GM18508 (cell line): ENCODE results near the gene FBLN7.

ENCODE experiments used
- ATAC-seq: cut with Tn5 transposase; IDR thresholded peaks from one replicate; pipeline ENCODE4 v1.9.1; 2021; ENCODE audit warnings: moderate number of reproducible peaks; ENCODE audit not compliant: insufficient read depth, unreplicated experiment

FBLN7 gene

GRCh38 chr2:112140205-112140802 lies 2.1 kb downstream of the FBLN7 start:
- ATAC-seq: no peak

- ATAC-seq: no peak
These were observed 2.9 kb downstream of the FBLN7 start for GRCh38 chr2:112140899-112141625.

DNA sequence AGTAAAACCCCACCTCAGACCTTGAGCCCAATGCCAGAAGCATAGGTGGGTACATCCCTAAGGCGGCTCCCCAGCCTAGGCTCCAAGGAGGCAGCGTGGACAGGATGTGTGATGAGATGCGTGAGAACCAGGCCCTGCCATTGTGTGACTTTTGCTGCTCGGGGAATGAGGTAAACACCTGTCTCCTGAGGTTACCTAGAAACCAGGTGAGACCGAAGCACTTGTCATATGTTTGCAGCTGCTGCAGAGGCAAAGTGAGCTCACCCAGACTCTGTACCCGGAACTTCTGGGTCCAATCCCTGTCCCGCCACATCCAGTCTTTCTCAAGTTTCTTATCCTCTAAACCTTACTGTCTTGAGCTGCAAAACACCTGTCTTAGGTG lies 3.4 kb downstream of the FBLN7 start:
- ATAC-seq: no peak

DNA sequence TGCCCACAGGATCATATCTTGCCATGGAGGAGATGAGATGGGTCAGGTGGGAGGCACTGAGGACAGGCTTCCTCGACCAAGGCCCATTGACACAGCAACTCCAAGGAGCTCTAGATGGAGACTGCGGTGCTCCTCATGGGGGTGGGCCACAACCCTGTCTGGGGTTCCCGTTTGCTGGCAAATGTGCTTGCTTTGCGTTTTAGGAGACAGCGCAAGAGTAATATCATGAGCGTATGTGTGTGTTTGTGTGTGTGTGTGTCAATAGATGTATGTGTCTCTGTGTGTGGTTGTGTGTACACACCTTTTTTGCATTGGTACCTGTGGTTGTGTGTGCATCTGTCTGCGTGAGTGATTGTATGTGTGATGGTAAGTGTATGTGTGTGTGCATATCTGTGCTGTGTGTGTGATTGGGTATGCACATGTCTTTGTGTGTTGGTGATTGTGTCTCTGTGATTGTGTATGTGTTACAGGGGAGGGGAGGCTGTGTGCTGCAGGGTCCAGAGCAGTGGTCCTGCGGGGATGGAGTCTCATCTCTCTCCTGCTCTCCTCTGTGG lies 4.4 kb downstream of the FBLN7 start:
- no peak for ATAC-seq

DNA sequence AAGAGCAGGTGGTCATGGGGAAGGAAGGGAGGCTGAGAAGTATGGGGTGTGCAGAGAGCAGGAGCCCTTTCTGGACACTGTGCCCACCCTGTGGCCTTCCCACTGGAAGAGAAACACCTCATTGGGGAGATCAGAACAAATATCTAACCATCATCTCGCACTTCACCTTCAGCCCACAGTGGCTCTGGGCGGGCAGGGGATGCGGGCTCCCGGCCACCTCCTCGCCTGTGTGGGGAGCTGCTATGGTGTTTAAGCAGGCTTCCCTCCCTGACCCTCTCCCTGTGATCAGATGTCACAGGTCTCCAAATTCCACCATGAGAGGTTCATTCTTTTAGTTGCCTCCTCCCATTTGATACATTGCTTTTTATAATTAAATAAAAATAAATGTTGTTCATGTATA lies 5.0 kb downstream of the FBLN7 start:
- ATAC-seq: no peak

DNA sequence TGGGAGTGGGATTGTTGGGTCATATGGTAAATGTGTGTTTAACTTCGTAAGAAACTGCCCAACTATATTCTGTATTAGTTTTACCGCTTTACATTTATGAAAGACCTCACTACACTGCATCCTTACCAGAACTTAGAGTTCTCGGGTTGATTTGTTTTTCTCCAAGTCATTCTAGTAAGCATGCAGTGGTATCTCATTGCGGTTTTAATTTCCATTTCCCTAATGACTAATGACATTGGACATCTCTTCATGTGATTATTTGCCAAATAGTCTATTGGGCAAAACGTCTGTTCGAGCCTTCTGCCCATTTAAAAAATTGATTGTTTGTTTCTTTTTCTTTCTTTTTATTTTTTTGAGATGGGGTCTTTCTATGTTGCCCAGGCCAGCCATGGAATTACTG lies 6.8 kb downstream of the FBLN7 start:
- ATAC-seq: no peak

DNA sequence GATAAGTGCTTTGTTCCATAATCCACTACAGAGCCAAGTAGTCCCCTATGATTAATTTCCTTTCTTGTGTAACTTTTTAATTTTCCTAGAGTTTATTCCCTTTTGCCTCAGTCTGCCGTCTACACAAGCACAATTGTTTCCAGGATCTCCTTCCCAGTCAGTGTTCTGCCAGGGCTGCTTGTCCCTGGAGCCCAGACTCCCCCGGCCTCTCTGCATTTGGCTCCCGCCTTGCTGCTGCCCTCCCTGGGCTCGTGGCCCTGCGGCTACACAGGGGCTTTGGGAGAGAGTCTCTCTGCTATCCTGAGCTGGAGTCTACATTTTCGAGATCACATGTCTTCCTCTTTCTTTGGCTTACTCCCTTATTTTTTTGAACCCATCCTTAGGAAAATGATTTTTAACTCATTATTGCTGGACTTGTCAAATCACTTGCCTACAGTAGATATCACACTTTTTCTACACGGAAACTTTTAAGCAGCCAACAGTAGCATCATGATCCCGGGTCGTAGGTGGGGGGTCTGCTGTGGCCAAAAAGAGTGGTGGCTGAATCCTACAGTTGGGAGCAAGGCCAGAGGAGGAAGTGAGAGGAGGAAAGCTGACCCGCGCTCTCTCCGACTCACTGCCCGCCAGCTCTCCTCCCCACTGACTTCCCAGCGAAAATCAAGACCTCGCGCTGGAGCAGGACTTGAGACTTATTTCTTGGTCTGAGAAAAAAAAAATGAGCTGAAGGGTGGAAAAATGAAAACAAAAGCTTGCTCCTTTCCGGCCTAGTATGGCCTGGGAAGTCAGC lies 9.4 kb downstream of the FBLN7 start:
- ATAC-seq: no peak

- ATAC-seq: no peak
These were observed 10.3 kb downstream of the FBLN7 start for GRCh38 chr2:112148477-112148876.

- no peak for ATAC-seq
These were observed 11.0 kb downstream of the FBLN7 start for GRCh38 chr2:112149194-112149593.

- ATAC-seq: no peak
These were observed 11.8 kb downstream of the FBLN7 start for GRCh38 chr2:112149866-112150435.

DNA sequence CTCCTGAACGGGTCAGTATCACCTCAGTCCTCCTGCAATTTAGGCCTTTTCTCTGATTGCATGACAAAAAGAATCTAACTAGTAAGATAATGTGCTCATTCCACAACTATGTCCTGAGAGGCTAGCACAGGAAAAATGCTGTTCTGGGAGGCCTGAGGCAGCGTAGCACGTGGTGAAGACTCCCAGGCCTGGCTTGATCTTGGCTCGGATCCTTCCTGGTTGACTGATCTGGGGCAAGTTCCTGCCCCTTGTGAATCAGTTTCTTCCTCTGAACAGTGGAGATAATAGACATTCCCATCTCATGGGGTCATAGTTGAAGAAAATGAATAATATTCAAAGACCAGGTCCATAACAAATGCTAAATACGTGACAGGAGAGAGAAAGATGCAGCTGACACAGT lies 12.3 kb downstream of the FBLN7 start:
- ATAC-seq: no peak

- ATAC-seq: no peak
These were observed 12.7 kb downstream of the FBLN7 start for GRCh38 chr2:112150851-112151250.

- ATAC-seq: no peak
These were observed 13.1 kb downstream of the FBLN7 start for GRCh38 chr2:112151271-112151670.

DNA sequence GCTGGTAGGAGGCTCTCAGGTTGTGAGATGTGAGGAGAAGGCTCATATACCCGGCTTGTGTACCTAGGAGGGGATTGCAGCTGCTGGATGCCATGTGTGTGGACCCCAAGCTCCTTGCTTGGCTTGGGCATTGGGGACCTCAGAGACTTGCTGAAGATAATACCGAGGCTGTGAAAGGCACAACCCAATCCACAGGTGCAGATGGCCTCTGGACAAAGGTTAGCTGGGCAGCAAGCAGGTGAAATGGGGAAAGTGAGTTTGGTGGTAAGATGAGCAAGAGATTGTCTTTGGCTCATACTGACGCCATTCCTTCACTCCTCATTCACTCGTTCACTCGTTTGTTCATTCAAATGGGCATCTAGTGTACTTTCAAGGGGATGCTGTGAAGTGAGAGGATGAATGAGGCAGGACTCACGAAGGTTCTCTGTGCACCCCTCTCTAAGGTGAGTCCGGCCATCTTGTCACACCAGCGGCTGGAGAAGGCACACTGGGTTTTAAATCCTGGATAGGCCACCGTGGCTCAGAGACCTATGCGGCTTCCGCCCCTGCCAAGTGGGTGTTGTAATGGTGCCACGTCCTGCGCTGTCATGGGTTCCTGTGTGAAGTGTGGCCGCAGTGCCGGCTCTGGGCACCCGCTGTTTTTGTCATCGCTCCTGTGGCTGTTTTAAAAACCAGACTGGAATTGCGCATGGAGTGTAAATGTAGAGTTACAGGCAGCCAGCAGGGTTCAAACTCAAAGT lies 13.7 kb downstream of the FBLN7 start:
- no peak for ATAC-seq

- no peak for ATAC-seq
These were observed 14.4 kb downstream of the FBLN7 start for GRCh38 chr2:112152476-112153178.

DNA sequence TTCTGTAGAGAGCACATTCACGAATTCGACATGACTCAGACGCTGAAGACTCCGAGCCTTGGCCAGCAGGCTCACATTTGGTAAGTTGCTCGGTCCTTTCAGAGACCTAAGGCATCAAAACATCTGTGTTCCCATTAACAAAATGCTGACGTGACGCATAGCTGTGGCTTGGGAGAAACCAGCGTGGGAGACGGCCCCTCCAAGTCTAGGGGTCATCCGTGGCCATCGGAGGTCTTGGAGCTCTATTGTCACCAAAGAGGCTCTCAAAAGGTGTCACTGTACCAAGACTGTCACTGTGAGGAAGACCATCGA lies 14.9 kb downstream of the FBLN7 start:
- ATAC-seq: no peak

GRCh38 chr2:112153501-112153900 lies 15.3 kb downstream of the FBLN7 start:
- no peak for ATAC-seq

GRCh38 chr2:112154246-112155117 lies 16.3 kb downstream of the FBLN7 start:
- no peak for ATAC-seq
